ENCODE measurements around the gene SUPT3H. TPM values are rescaled to one million over a fixed set of nuclear protein-coding genes. Genes with fewer than 3 reads are reported as not detected.

Gene SUPT3H
- total and polyA plus RNA-seq, 2 of the 13 experiments (the other 11 are each of a cell fraction or from before 2014, with no cell fraction given): 11.9 to 36.1 TPM

DNA sequence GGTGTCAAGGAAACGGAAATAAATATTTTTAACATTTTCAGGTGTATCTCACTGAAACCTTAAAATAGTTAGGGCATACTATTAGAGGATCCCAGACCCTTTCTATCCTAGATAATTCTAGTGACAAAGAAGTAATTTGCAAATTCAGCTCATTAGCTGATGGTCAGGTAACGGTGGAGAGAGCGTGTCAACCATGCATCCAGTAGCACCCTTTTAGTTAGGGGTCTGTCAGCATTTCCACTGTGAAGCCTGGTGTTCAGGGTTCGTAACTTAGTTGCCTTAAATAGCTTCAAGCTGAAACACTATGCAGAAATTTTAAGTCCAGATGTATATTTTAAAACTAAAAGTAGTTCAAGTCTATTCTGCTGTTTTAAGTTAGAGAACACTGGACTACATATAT lies 48.5 kb upstream of the SUPT3H start:
- peaks cover 14% of the 10 kb centered on the region for H3K4me1 ChIP-seq (ENCODE audit: insufficient read depth, low read length)
- H3K36me3 ChIP-seq (replicated peaks in 1 of 2; ENCODE audit: control insufficient read depth in 1 of 2, insufficient read depth in 2 of 2, low read length in 2 of 2): no peaks in the 10 kb centered on the region
- no peak for ATAC-seq
- H3K9me3 ChIP-seq (ENCODE audit: low read length): no peaks in the 10 kb centered on the region
- ChIA-PET POLR2A (no interaction called here), CTCF (ENCODE audit: low intra/inter-chr PET ratio, low total read pairs) (no interaction called here)
- in situ Hi-C loops (cut with HindIII; ENCODE audit: extremely low pct_ligation_motif_present, low pct_unique_long_range_greater_than_20kb): no loop called here
- H3K9ac ChIP-seq (ENCODE audit: insufficient read depth, low read depth, low read length): no peak overlapping the region
- H3K4me2 ChIP-seq (ENCODE audit: low read depth, low read length): no peak overlapping the region
- no peak overlapping the region for H2AFZ ChIP-seq (ENCODE audit: low read length)
- no peaks in the 10 kb centered on the region for H3K79me2 ChIP-seq (ENCODE audit: insufficient read depth, low read length)
- H4K20me1 ChIP-seq (ENCODE audit: insufficient read depth, low read length): no peaks in the 10 kb centered on the region
- TF ChIP-seq ZSCAN21 (CRISPR knock-in tag; IDR thresholded peaks at IDR 0.05; ENCODE audit: borderline replicate concordance) (no peak), SAP130 (CRISPR knock-in tag; IDR thresholded peaks at IDR 0.05; ENCODE audit: low read depth) (no peak), ZNF563 (CRISPR knock-in tag; IDR thresholded peaks at IDR 0.05) (no peak), ZNF326 (CRISPR knock-in tag; IDR thresholded peaks at IDR 0.05; ENCODE audit: borderline replicate concordance) (no peak), ZNF337 (CRISPR knock-in tag; IDR thresholded peaks at IDR 0.05; ENCODE audit: borderline replicate concordance, low read depth) (no peak), ZFP37 (CRISPR knock-in tag; IDR thresholded peaks at IDR 0.05; ENCODE audit: borderline replicate concordance) (no peak), ZNF709 (CRISPR knock-in tag; IDR thresholded peaks at IDR 0.05) (no peak), MAZ (IDR thresholded peaks at IDR 0.05; ENCODE audit: borderline replicate concordance, low read depth, low read length) (no peak), MAZ (CRISPR knock-in tag; IDR thresholded peaks at IDR 0.05; ENCODE audit: low read depth) (no peak), XRCC5 (optimal IDR thresholded peaks at IDR 0.05; ENCODE audit: low read length) (no peak), ZSCAN25 (CRISPR knock-in tag; IDR thresholded peaks at IDR 0.05) (no peak), RARG (CRISPR knock-in tag; IDR thresholded peaks at IDR 0.05; ENCODE audit: low read depth) (no peak), TCF7 (IDR thresholded peaks at IDR 0.05; ENCODE audit: low read depth) (no peak)
- TF ChIP-seq, protein P1, sequence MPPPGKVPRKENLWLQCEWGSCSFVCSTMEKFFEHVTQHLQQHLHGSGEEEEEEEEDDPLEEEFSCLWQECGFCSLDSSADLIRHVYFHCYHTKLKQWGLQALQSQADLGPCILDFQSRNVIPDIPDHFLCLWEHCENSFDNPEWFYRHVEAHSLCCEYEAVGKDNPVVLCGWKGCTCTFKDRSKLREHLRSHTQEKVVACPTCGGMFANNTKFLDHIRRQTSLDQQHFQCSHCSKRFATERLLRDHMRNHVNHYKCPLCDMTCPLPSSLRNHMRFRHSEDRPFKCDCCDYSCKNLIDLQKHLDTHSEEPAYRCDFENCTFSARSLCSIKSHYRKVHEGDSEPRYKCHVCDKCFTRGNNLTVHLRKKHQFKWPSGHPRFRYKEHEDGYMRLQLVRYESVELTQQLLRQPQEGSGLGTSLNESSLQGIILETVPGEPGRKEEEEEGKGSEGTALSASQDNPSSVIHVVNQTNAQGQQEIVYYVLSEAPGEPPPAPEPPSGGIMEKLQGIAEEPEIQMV (CRISPR knock-in tag; IDR thresholded peaks at IDR 0.05; ENCODE audit: low read depth): no peak
- TF ChIP-seq, protein P2, sequence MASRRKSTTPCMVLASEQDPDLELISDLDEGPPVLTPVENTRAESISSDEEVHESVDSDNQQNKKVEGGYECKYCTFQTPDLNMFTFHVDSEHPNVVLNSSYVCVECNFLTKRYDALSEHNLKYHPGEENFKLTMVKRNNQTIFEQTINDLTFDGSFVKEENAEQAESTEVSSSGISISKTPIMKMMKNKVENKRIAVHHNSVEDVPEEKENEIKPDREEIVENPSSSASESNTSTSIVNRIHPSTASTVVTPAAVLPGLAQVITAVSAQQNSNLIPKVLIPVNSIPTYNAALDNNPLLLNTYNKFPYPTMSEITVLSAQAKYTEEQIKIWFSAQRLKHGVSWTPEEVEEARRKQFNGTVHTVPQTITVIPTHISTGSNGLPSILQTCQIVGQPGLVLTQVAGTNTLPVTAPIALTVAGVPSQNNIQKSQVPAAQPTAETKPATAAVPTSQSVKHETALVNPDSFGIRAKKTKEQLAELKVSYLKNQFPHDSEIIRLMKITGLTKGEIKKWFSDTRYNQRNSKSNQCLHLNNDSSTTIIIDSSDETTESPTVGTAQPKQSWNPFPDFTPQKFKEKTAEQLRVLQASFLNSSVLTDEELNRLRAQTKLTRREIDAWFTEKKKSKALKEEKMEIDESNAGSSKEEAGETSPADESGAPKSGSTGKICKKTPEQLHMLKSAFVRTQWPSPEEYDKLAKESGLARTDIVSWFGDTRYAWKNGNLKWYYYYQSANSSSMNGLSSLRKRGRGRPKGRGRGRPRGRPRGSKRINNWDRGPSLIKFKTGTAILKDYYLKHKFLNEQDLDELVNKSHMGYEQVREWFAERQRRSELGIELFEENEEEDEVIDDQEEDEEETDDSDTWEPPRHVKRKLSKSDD (CRISPR knock-in tag; IDR thresholded peaks at IDR 0.05; ENCODE audit: low read depth): no peak
- TF ChIP-seq, protein P3, sequence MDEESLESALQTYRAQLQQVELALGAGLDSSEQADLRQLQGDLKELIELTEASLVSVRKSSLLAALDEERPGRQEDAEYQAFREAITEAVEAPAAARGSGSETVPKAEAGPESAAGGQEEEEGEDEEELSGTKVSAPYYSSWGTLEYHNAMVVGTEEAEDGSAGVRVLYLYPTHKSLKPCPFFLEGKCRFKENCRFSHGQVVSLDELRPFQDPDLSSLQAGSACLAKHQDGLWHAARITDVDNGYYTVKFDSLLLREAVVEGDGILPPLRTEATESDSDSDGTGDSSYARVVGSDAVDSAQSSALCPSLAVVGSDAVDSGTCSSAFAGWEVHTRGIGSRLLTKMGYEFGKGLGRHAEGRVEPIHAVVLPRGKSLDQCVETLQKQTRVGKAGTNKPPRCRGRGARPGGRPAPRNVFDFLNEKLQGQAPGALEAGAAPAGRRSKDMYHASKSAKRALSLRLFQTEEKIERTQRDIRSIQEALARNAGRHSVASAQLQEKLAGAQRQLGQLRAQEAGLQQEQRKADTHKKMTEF (CRISPR knock-in tag; IDR thresholded peaks at IDR 0.05): no peak
- BruUV-seq (replicated peaks): no TSS peak
- 39% methylated on average over 4 of the region's 4 CpGs for WGBS (ENCODE audit: low lambda C conversion rate)
- no peak for FAIRE-seq
- H3K4me3 ChIP-seq (replicated peaks in 1 of 3; ENCODE audit: insufficient read depth in 1 of 3, low read depth in 2 of 3, low read length in 3 of 3): no peak overlapping the region
- H3K27me3 ChIP-seq (ENCODE audit: control insufficient read depth in 1 of 2, insufficient read depth in 2 of 2, low read length in 2 of 2): peaks cover 15 to 32% of the 10 kb centered on the region in 2 experiments; a peak in 4 of 5 replicates
- intact Hi-C loops (cut with micrococcal nuclease; ENCODE audit: unreplicated experiment): no loop called here
- H3K27ac ChIP-seq (ENCODE audit: extremely low read length, insufficient read depth, low read length): no peak overlapping the region
- DNase-seq (ENCODE audit: low spot score): no peak

All from HepG2 (cell line).